GM18498 (cell line): ENCODE results near the gene MAST4.

Source experiments
- ATAC-seq: cut with Tn5 transposase; IDR thresholded peaks from one replicate; pipeline ENCODE4 v1.9.1; 2021; ENCODE audit warnings: mild to moderate bottlenecking, moderate library complexity; ENCODE audit not compliant: unreplicated experiment

MAST4 gene

GRCh38 chr5:66644111-66644510 is 47.9 kb downstream of the MAST4 start:
- no peak for ATAC-seq

GRCh38 chr5:66645039-66645438 is 48.8 kb downstream of the MAST4 start:
- no peak for ATAC-seq

- no peak for ATAC-seq
These were observed 50.4 kb downstream of the MAST4 start for GRCh38 chr5:66646570-66646969.

GRCh38 chr5:66647146-66647856 is 51.1 kb downstream of the MAST4 start:
- ATAC-seq, result no peak

- ATAC-seq, result no peak
These were observed 56.6 kb downstream of the MAST4 start for GRCh38 chr5:66652818-66653217.

GRCh38 chr5:66653325-66653724 is 57.1 kb downstream of the MAST4 start:
- no peak for ATAC-seq

- ATAC-seq, result no peak
These were observed 59.5 kb downstream of the MAST4 start for GRCh38 chr5:66655395-66656324.

- no peak for ATAC-seq
These were observed 62.3 kb downstream of the MAST4 start for GRCh38 chr5:66658516-66658915.

- ATAC-seq, result no peak
These were observed 63.6 kb downstream of the MAST4 start for GRCh38 chr5:66659780-66660179.

- ATAC-seq, result no peak
These were observed 64.2 kb downstream of the MAST4 start for GRCh38 chr5:66660396-66660795.

- no peak for ATAC-seq
These were observed 65.0 kb downstream of the MAST4 start for GRCh38 chr5:66661149-66661548.

GRCh38 chr5:66666778-66667177 is 70.6 kb downstream of the MAST4 start:
- no peak for ATAC-seq

GRCh38 chr5:66669086-66669861 is 73.1 kb downstream of the MAST4 start:
- ATAC-seq, result no peak

GRCh38 chr5:66669862-66670195 is 73.6 kb downstream of the MAST4 start:
- ATAC-seq, result no peak

- ATAC-seq, result no peak
These were observed 75.1 kb downstream of the MAST4 start for GRCh38 chr5:66671305-66671704.

GRCh38 chr5:66674802-66675201 is 78.6 kb downstream of the MAST4 start:
- ATAC-seq, result no peak

- no peak for ATAC-seq
These were observed 79.2 kb downstream of the MAST4 start for GRCh38 chr5:66675406-66675805.

GRCh38 chr5:66680221-66680620 is 84.0 kb downstream of the MAST4 start:
- no peak for ATAC-seq

- no peak for ATAC-seq
These were observed 84.6 kb downstream of the MAST4 start for GRCh38 chr5:66680804-66681203.

- ATAC-seq, result no peak
These were observed 88.5 kb downstream of the MAST4 start for GRCh38 chr5:66684663-66685062.

- ATAC-seq, result no peak
These were observed 93.5 kb downstream of the MAST4 start for GRCh38 chr5:66689522-66690220.
